HepG2 (cell line): ENCODE results near the gene TRIM3. TPM values are rescaled to one million over a fixed set of nuclear protein-coding genes. Genes with fewer than 3 reads are reported as not detected.
A peak's percentile ranks its signal among the peaks of the same experiment; 100 is the strongest.

Experiments
- CCDC6 ChIP-seq: sonication (generic); formaldehyde crosslinking; IDR thresholded peaks from 2 replicates; pipeline ENCODE4 v1.8.1; 2022; ENCODE audit warnings: mild to moderate bottlenecking, missing genetic modification reagents, moderate library complexity
- CTCF ChIP-seq: sonication (generic); formaldehyde crosslinking; IDR thresholded peaks from 2 replicates; pipeline ENCODE4 v1.5.0; 2020; ENCODE audit warnings: mild to moderate bottlenecking, missing genetic modification reagents, moderate library complexity
- PCBP1 ChIP-seq: fragments of 200-400 bp; formaldehyde crosslinking; IDR thresholded peaks from 2 replicates; pipeline ENCODE4 v1.6.1; 2017; ENCODE audit warnings: mild to moderate bottlenecking, low read depth, low read length, borderline replicate concordance
- POLR2A ChIP-seq, 2 experiments: IDR thresholded peaks; 2 replicates each; pipeline ENCODE4 v1.6.1; 2011; ENCODE audit warnings: low read depth in 2 of 2, low read length in 2 of 2, mild to moderate bottlenecking in 1 of 2, moderate library complexity in 1 of 2; ENCODE audit not compliant: insufficient read depth in 1 of 2
- SP4 ChIP-seq: sonication (generic); formaldehyde crosslinking; IDR thresholded peaks from 2 replicates; pipeline ENCODE4 v1.8.1; 2023; ENCODE audit warnings: mild to moderate bottlenecking, missing genetic modification reagents
- ZFY ChIP-seq: sonication (generic); formaldehyde crosslinking; IDR thresholded peaks from 2 replicates; pipeline ENCODE4 v1.4.0; 2020; ENCODE audit warnings: missing genetic modification reagents
- ZGPAT ChIP-seq: IDR thresholded peaks from 2 replicates; pipeline ENCODE4 v1.6.1; 2016; ENCODE audit warnings: mild to moderate bottlenecking
- ZNF30 ChIP-seq: sonication (generic); formaldehyde crosslinking; IDR thresholded peaks from 2 replicates; pipeline ENCODE4 v1.5.0; 2020; ENCODE audit warnings: mild to moderate bottlenecking, missing genetic modification reagents
- ZNF687 ChIP-seq: sonication (generic); formaldehyde crosslinking; IDR thresholded peaks from 2 replicates; pipeline ENCODE4 v1.5.1; 2020; ENCODE audit warnings: mild to moderate bottlenecking, missing genetic modification reagents, moderate library complexity
- polyA plus RNA-seq, 8 experiments: library from polyadenylated mRNA; depleted of rRNA in 3 of 8; stranded (reverse) in 7 of 8; unstranded in 1 of 8; fragments of >200 nt; fragmentation: Illumina TruSeq in 4 of 8; extraction: Trizol in 4 of 8; gene quantifications; 2 replicates each; pipeline versions ENCODE4 v1.2.1 to v1.2.3, GENCODE V29; 2011 to 2016; ENCODE audit warnings: low read depth in 4 of 8, missing spikeins in 1 of 8, mixed read lengths in 1 of 8; ENCODE audit not compliant: insufficient read depth in 1 of 8
- total RNA-seq, 5 experiments: library from RNA; depleted of rRNA; stranded (reverse); fragments of >200 nt; fragmentation: Illumina TruSeq; extraction: Trizol; gene quantifications; 2 replicates each; pipeline ENCODE4 v1.2.3, GENCODE V29; 2016; ENCODE audit warnings: low read depth in 1 of 5

The TRIM3 gene
- total and polyA plus RNA-seq, 2 of the 13 experiments (the other 11 are each of a cell fraction or from before 2014, with no cell fraction given): 3.6 to 6.3 TPM

- TF ChIP-seq ZNF687 (peak; percentile 73; the same call in 1 of the 2 replicates), POLR2A (IDR thresholded peaks at IDR 0.05; ENCODE audit: insufficient read depth in 1 of 2, low read depth in 2 of 2, low read length in 2 of 2) (peak; percentile 48 to 53; a peak in 3 of 4 replicates), CCDC6 (CRISPR knock-in tag) (0 out of 2 replicates have a peak, but pooled peaks have one; percentile 47), CTCF (peak; percentile 34), ZFY (CRISPR knock-in tag) (peak; percentile 72), SP4 (CRISPR knock-in tag) (peak; percentile 72; the same call in 1 of the 2 replicates), ZNF30 (CRISPR knock-in tag) (no peak), PCBP1 (0 out of 2 replicates have a peak, but pooled peaks have one; percentile 31), ZGPAT (CRISPR knock-in tag) (0 out of 2 replicates have a peak, but pooled peaks have one; percentile 11)
Measured at GRCh38 chr11:6473451-6474412, at the start of gene TRIM3 (continued).
